ENCODE results near the gene LYZL1.
"Not testable (repeated sequence)": the region's sequence is repeated elsewhere in the genome, so short reads cannot be mapped to it uniquely, and the experiment has no call there.

The LYZL1 gene

GRCh38 chr10:29265210-29265768 lies 23.6 kb upstream of the LYZL1 start:
- DNase-seq = no peak

GRCh38 chr10:29266641-29267040 lies 22.2 kb upstream of the LYZL1 start:
- no peak for DNase-seq

GRCh38 chr10:29268011-29268410 lies 20.9 kb upstream of the LYZL1 start:
- DNase-seq = no peak

- no peak for DNase-seq
These were observed 19.4 kb upstream of the LYZL1 start for GRCh38 chr10:29269486-29269885.

GRCh38 chr10:29270883-29271282 lies 18.0 kb upstream of the LYZL1 start:
- DNase-seq = no peak

- no peak for DNase-seq
These were observed 17.0 kb upstream of the LYZL1 start for GRCh38 chr10:29271877-29272276.

GRCh38 chr10:29273478-29273877 lies 15.4 kb upstream of the LYZL1 start:
- no peak for DNase-seq

- no peak for DNase-seq
These were observed 12.5 kb upstream of the LYZL1 start for GRCh38 chr10:29276251-29276850.

- DNase-seq = no peak
These were observed 11.6 kb upstream of the LYZL1 start for GRCh38 chr10:29277296-29277695.

GRCh38 chr10:29279779-29280487 lies 8.9 kb upstream of the LYZL1 start:
- DNase-seq = no peak

- no peak for DNase-seq
These were observed 8.4 kb upstream of the LYZL1 start for GRCh38 chr10:29280488-29280840.

GRCh38 chr10:29285624-29286051 lies 3.2 kb upstream of the LYZL1 start:
- no peak for DNase-seq

- no peak for DNase-seq
These were observed 1.2 kb upstream of the LYZL1 start for GRCh38 chr10:29287635-29288034.

GRCh38 chr10:29291561-29291960 lies 2.7 kb downstream of the LYZL1 start:
- not testable (repeated sequence) for DNase-seq

- DNase-seq = not testable (repeated sequence)
These were observed 3.5 kb downstream of the LYZL1 start for GRCh38 chr10:29292406-29292805.

- DNase-seq = no peak
These were observed 6.9 kb downstream of the LYZL1 start for GRCh38 chr10:29295813-29296212.

GRCh38 chr10:29297678-29298077 lies 8.8 kb downstream of the LYZL1 start:
- no peak for DNase-seq

GRCh38 chr10:29301359-29301910 lies 12.6 kb downstream of the LYZL1 start:
- no peak for DNase-seq

- no peak for DNase-seq
These were observed 13.6 kb downstream of the LYZL1 start for GRCh38 chr10:29302499-29302898.

GRCh38 chr10:29304264-29304994 lies 15.6 kb downstream of the LYZL1 start:
- DNase-seq = no peak

- DNase-seq = no peak
These were observed 16.1 kb downstream of the LYZL1 start for GRCh38 chr10:29304995-29305335.

- DNase-seq = no peak
These were observed 17.8 kb downstream of the LYZL1 start for GRCh38 chr10:29306688-29307087.

GRCh38 chr10:29308142-29308541 lies 19.3 kb downstream of the LYZL1 start:
- not testable (repeated sequence) for DNase-seq

- DNase-seq = no peak
These were observed 20.6 kb downstream of the LYZL1 start for GRCh38 chr10:29309465-29309864.
